ENCODE results near the gene SHPK. TPM values are rescaled to one million over a fixed set of nuclear protein-coding genes. Genes with fewer than 3 reads are reported as not detected.
A peak's percentile ranks its signal among the peaks of the same experiment; 100 is the strongest.

SHPK gene
- total RNA-seq (2021) (19.8 and 21.4 TPM in 2 replicates), Bru-seq, nascent RNA (percentile 85 among the genes with signal in this experiment), BruChase-seq, experiment 1, labeled RNA remaining after a 2-hour chase (percentile 93 among the genes with signal in this experiment), BruChase-seq, experiment 2, labeled RNA remaining after a 6-hour chase (percentile 94 among the genes with signal in this experiment)
- long read RNA-seq, transcript SHPK-201 (7 exons, 3,838 nt), result major isoform, 21 of 26 reads
- long read RNA-seq, partial matches to known transcripts, result 3 of 26 reads
- long read RNA-seq, other reads (novel, unspliced or antisense), result 2 of 26 reads

DNA sequence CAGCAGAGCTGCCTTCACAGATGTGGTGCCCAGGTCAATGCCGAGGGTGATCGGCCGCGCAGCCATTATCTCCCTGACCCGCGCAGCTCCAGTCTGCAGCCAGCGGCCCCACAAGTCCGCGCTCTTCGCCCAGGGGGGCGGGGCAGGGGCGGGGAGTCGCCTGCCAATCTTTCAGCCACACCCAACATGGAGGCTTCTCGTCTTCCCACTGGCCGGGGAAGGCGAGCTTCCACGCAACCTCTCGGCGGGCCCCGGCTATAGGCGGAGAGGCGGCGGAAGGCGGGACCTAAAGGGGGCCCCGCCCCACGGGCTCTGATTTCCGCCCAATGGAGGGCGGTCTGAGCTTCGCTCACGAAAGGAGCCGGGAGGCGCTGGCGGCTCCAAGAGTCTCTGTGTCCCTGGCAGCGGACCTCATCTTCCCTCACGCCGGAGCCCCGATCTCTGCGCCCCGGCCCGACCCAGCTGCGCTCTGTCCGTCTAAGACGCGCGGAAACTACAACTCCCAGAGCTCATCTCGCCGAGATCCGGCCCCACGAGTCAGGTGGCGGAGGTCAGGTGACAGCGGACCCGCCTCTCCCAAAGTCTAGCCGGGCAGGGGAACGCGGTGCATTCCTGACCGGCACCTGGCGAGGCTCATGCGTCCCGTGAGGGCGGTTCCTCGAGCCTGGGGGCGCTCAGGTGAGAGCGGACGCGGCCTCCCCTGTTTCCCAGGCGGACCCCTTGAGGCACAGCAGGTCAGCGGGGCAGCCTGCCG, at the start of gene SHPK, which contains the start of gene CTNS:
Gene SHPK, minus strand, starts transcription at position 97 of the 754 bp plus-strand sequence. Its CDS starts 31 bp downstream, at position 66.
Gene CTNS, plus strand, starts transcription at position 607 of the 754 bp plus-strand sequence. CDS start 3,447 bp downstream, outside the sequence.
- Histone ChIP-seq H2AFZ (peak within 1 kb of the TSS; percentile 87), H3K4me1 (replicated peaks; ENCODE audit: insufficient read depth) (peaks cover 15% of the 10 kb centered on the region; the same call in 1 of the 2 replicates), H3K9me3 (ENCODE audit: insufficient read depth, low read depth) (no peaks in the 10 kb centered on the region), H3K79me2 (ENCODE audit: low read depth) (peaks cover 34% of the 10 kb centered on the region), H3K4me2 (peak within 1 kb of the TSS; percentile 97), H4K20me1 (ENCODE audit: insufficient read depth) (peaks cover 3% of the 10 kb centered on the region; the same call in 1 of the 2 replicates), H3K36me3 (ENCODE audit: low read depth) (no peaks in the 10 kb centered on the region), H3F3A (ENCODE audit: insufficient read depth, low read depth) (peaks cover 22% of the 10 kb centered on the region), H3K27me3 (ENCODE audit: insufficient read depth, low read depth) (no peaks in the 10 kb centered on the region), H3K4me3 (peak within 1 kb of the TSS; percentile 67), H3K27ac (peak within 1 kb of the TSS; percentile 64), H3K9me2 (ENCODE audit: insufficient read depth) (no peaks in the 10 kb centered on the region)
- TF ChIP-seq CTCF (conservative IDR thresholded peaks at IDR 0.05), result no peak
- no peak for TF ChIP-seq EZH2 (IDR thresholded peaks at IDR 0.05; ENCODE audit: low read depth)
- ChIA-PET CTCF (interaction anchor here (0.6 kb wide), 1 partner anchor 616 kb away, joined by 4 read pairs; no protein-coding TSS in a partner anchor), POLR2A (ENCODE audit: unreplicated experiment) (interaction anchor here (0.5 to 1.6 kb wide), 10 partner anchors 31 to 757 kb away, joined by 4 to 26 read pairs (median 6); partner anchors contain the start of genes EMC6, NCBP3 and TAX1BP3)
- DNase-seq, result peak; percentile 93 to 99
- intact Hi-C loops (cut with micrococcal nuclease; ENCODE audit: unreplicated experiment), result loop anchor here (1.0 to 5.0 kb wide), 3 partner anchors 32 to 924 kb away; partner anchors contain the start of genes CLUH, EMC6 and TAX1BP3
- BruUV-seq (replicated peaks), result no TSS peak

GRCh38 chr17:3685174-3685573, 49.1 kb upstream of the SHPK start:
- DNase-seq, result no peak
- Histone ChIP-seq H3K4me1 (replicated peaks; ENCODE audit: insufficient read depth) (no peaks in the 10 kb centered on the region), H4K20me1 (ENCODE audit: insufficient read depth) (no peaks in the 10 kb centered on the region; the same call in 1 of the 2 replicates), H3K9me2 (ENCODE audit: insufficient read depth) (no peaks in the 10 kb centered on the region), H3K4me2 (no peak overlapping the region), H3F3A (ENCODE audit: insufficient read depth, low read depth) (no peaks in the 10 kb centered on the region), H3K27ac (no peak overlapping the region), H3K36me3 (ENCODE audit: low read depth) (no peaks in the 10 kb centered on the region), H3K9me3 (ENCODE audit: insufficient read depth, low read depth) (no peaks in the 10 kb centered on the region), H2AFZ (no peak overlapping the region), H3K4me3 (no peak overlapping the region), H3K27me3 (ENCODE audit: insufficient read depth, low read depth) (no peaks in the 10 kb centered on the region), H3K79me2 (ENCODE audit: low read depth) (no peaks in the 10 kb centered on the region)
- ChIA-PET CTCF (no interaction called here), POLR2A (ENCODE audit: unreplicated experiment) (no interaction called here)
- intact Hi-C loops (cut with micrococcal nuclease; ENCODE audit: unreplicated experiment), result no loop called here
- TF ChIP-seq CTCF (conservative IDR thresholded peaks at IDR 0.05), result no peak
- no peak for TF ChIP-seq EZH2 (IDR thresholded peaks at IDR 0.05; ENCODE audit: low read depth)
- BruUV-seq (replicated peaks), result no TSS peak

DNA sequence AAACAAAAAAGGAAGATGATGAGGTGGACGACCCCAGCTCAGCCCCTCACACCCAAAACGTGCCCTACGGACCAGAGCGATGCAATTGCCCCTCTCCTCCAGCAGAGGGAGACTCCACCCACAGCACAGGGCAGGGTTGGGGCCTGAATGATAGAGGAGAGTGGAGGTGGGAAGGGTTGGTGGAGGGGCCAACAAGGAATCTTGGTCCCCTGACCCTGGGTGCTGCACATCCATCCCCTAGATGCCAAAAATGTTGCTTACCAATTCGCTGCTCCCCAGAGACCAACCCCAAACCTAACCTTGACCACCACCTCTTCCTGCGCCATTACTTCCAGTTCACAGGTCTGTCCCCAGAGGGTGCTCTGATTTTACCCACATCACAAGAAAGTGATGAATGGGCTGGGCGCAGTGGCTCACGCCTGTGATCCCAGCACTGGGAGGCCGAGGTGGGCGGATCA, 47.0 kb upstream of the SHPK start:
- BruUV-seq (replicated peaks), result no TSS peak
- POLR2A ChIA-PET (ENCODE audit: unreplicated experiment), result no interaction called here
- Histone ChIP-seq H3K9me3 (ENCODE audit: insufficient read depth, low read depth) (no peaks in the 10 kb centered on the region), H3K9me2 (ENCODE audit: insufficient read depth) (no peaks in the 10 kb centered on the region), H3K4me2 (no peak overlapping the region), H3K27ac (no peak overlapping the region), H2AFZ (no peak overlapping the region), H3K79me2 (ENCODE audit: low read depth) (no peaks in the 10 kb centered on the region), H3K4me1 (replicated peaks; ENCODE audit: insufficient read depth) (no peaks in the 10 kb centered on the region), H3F3A (ENCODE audit: insufficient read depth, low read depth) (no peaks in the 10 kb centered on the region; the same call in 1 of the 2 replicates), H3K36me3 (ENCODE audit: low read depth) (no peaks in the 10 kb centered on the region), H3K27me3 (ENCODE audit: insufficient read depth, low read depth) (no peaks in the 10 kb centered on the region), H3K4me3 (no peak overlapping the region), H4K20me1 (ENCODE audit: insufficient read depth) (no peaks in the 10 kb centered on the region; the same call in 1 of the 2 replicates)
- no peak for DNase-seq
- CTCF ChIA-PET, result interaction anchor here (0.6 to 0.7 kb wide), 4 partner anchors 10 to 861 kb away, joined by 3 to 7 read pairs (median 3); no protein-coding TSS in a partner anchor
- intact Hi-C loops (cut with micrococcal nuclease; ENCODE audit: unreplicated experiment), result loop anchor here (5.0 kb wide), 3 partner anchors 39 to 144 kb away; partner anchors contain the start of gene HASPIN
- TF ChIP-seq EZH2 (IDR thresholded peaks at IDR 0.05; ENCODE audit: low read depth), result no peak
- TF ChIP-seq CTCF (conservative IDR thresholded peaks at IDR 0.05), result peak; percentile 94

Data from PC-9 (cell line).